ENCODE results near the gene CYTL1. TPM values are rescaled to one million over a fixed set of nuclear protein-coding genes. Genes with fewer than 3 reads are reported as not detected.

Gene CYTL1
- total and polyA plus RNA-seq, 9 of the 15 experiments (the other 6 are each of a cell fraction or from before 2014, with no cell fraction given): not detected

GRCh38 chr4:5014007-5014682 lies 5.1 kb downstream of the CYTL1 start:
- peaks cover 2 to 28% of the 10 kb centered on the region in 2 experiments; a peak in 3 of 5 replicates for H3K27me3 ChIP-seq (ENCODE audit: control insufficient read depth in 2 of 2, insufficient read depth in 2 of 2, low read length in 2 of 2)
- H3K9me3 ChIP-seq (replicated peaks; ENCODE audit: control insufficient read depth, insufficient read depth, low read depth, low read length): no peaks in the 10 kb centered on the region
- intact Hi-C loops (cut with micrococcal nuclease) (no loop called here), in situ Hi-C loops (cut with MboI) (no loop called here)
- no peak overlapping the region for H3K4me2 ChIP-seq (ENCODE audit: insufficient read depth, low read length)
- DNase-seq (ENCODE audit: extremely low read depth in 1 of 4, low spot score in 3 of 4): no peak
- WGBS (ENCODE audit: insufficient coverage, low coverage, missing lambda C conversion rate): 8% methylated on average over 7 of the region's 7 CpGs
- no TSS peak for BruUV-seq (replicated peaks)
- no peak overlapping the region for H3K4me3 ChIP-seq
- ChIA-PET CTCF (ENCODE audit: low intra/inter-chr PET ratio) (no interaction called here), POLR2A (no interaction called here)
- no peaks in the 10 kb centered on the region for H3K9me1 ChIP-seq (ENCODE audit: control insufficient read depth, insufficient read depth, low read length)
- H3K36me3 ChIP-seq (ENCODE audit: control insufficient read depth, insufficient read depth, low read length): no peaks in the 10 kb centered on the region; the same call in 2 of the 3 replicates
- no peak overlapping the region for H2AFZ ChIP-seq (ENCODE audit: low read depth, low read length)
- H3K79me2 ChIP-seq (ENCODE audit: control insufficient read depth, insufficient read depth, low read length): no peaks in the 10 kb centered on the region
- H4K20me1 ChIP-seq (replicated peaks; ENCODE audit: control insufficient read depth, insufficient read depth, low read length): no peaks in the 10 kb centered on the region
- ATAC-seq: peak; percentile 58
- no peak overlapping the region for H3K9ac ChIP-seq (ENCODE audit: insufficient read depth in 1 of 2, low read depth in 2 of 2, low read length in 2 of 2)
- peaks cover 2% of the 10 kb centered on the region in 2 experiments; a peak in 4 of 5 replicates for H3K4me1 ChIP-seq (replicated peaks in 1 of 2; ENCODE audit: control insufficient read depth in 2 of 2, insufficient read depth in 2 of 2, low read length in 2 of 2)
- FAIRE-seq: no peak
- no peak overlapping the region for H3K27ac ChIP-seq (ENCODE audit: extremely low read depth, low read depth, low read length)
- TF ChIP-seq CEBPB (tag; IDR thresholded peaks at IDR 0.05) (peak; percentile 86), HDAC6 (IDR thresholded peaks at IDR 0.05; ENCODE audit: low read depth, low read length) (no peak), TAL1 (IDR thresholded peaks at IDR 0.05) (peak; percentile 72), PKNOX1 (IDR thresholded peaks at IDR 0.05) (peak; percentile 30; the same call in 1 of the 2 replicates), CXXC5 (CRISPR knock-in tag; IDR thresholded peaks at IDR 0.05) (peak; percentile 36; the same call in 1 of the 2 replicates), FOXA1 (IDR thresholded peaks at IDR 0.05; ENCODE audit: borderline replicate concordance) (no peak), MXI1 (IDR thresholded peaks at IDR 0.05; ENCODE audit: low read depth, low read length) (no peak), ZNF318 (IDR thresholded peaks at IDR 0.05; ENCODE audit: borderline replicate concordance in 1 of 2, low read depth in 1 of 2) (peak in 1 of 2 experiments; percentile 71; a peak in 1 of 4 replicates), ATF3 (IDR thresholded peaks at IDR 0.05) (peak; percentile 94), ATF3 (CRISPR knock-in tag; conservative IDR thresholded peaks at IDR 0.05) (no peak), ZEB2 (IDR thresholded peaks at IDR 0.05) (peak; percentile 72), ELF2 (CRISPR knock-in tag; IDR thresholded peaks at IDR 0.05) (no peak), EP400 (IDR thresholded peaks at IDR 0.05) (peak; percentile 41; the same call in 1 of the 2 replicates)
